Testis (tissue), 3 donors: ENCODE data around the gene CTU1. TPM values are rescaled to one million over a fixed set of nuclear protein-coding genes. Genes with fewer than 3 reads are reported as not detected.

Source experiments
- DNase-seq: peaks from one replicate; pipeline ENCODE4 v3.0.0-alpha.2; 2019
- H3K27ac ChIP-seq, 2 donors: fragments of 200-600 bp; sonication (generic); one replicate each; pipeline ENCODE4 v1.5.1; 2019
- H3K27me3 ChIP-seq: fragments of 200-600 bp; sonication (generic); one replicate; pipeline ENCODE4 v1.5.1; 2019
- H3K36me3 ChIP-seq: fragments of 200-600 bp; sonication (generic); one replicate; pipeline ENCODE4 v1.5.1; 2017; ENCODE audit warnings: low read depth; ENCODE audit errors: missing control alignments
- H3K4me1 ChIP-seq: fragments of 200-600 bp; sonication (generic); one replicate; pipeline ENCODE4 v1.5.1; 2019
- H3K4me3 ChIP-seq, 2 donors: fragments of 200-600 bp; sonication (generic); one replicate each; pipeline ENCODE4 v1.5.1; 2017 to 2019
- H3K9me3 ChIP-seq: fragments of 200-600 bp; sonication (generic); one replicate; pipeline ENCODE4 v1.5.1; 2017
- POLR2A ChIP-seq: fragments of 450-650 bp; IDR thresholded peaks from one replicate; pipeline ENCODE4 v1.6.1; 2017; ENCODE audit warnings: antibody characterized with exemption, mild to moderate bottlenecking, moderate library complexity
- WGBS, 2 donors: methylation state at CpG; one replicate each; pipeline ENCODE4 v1.1.5; 2018; 5-methylcytosine and 5-hydroxymethylcytosine counted together
- intact Hi-C: fragments of 100-400 bp; cut with DNase I; formaldehyde crosslinking; loops from one replicate; pipeline ENCODE4 v1.15.1; 2023; ENCODE audit warnings: low total_unique reads
- polyA plus RNA-seq: library from polyadenylated mRNA; stranded (reverse); fragments of 350-450 nt; fragmentation: Illumina TruSeq; extraction: RNeasy Lipid Tissue Mini Kit (QIAGEN cat#74804); gene quantifications from one replicate; pipeline ENCODE4 v1.2.3, GENCODE V29; 2014; ENCODE audit warnings: low read depth, low replicate concordance; ENCODE audit not compliant: insufficient read depth
- total RNA-seq, 2 donors: library from RNA; depleted of rRNA; stranded (reverse); fragments of >200 nt; gene quantifications; one replicate each; pipeline ENCODE4 v1.2.3, GENCODE V29; 2016
- TF ChIP-seq, protein P1 (sequence below), 3 experiments: fragments of 450-650 bp in 2 of 3; fragments of 200-600 bp in 1 of 3; sonication (generic) in 1 of 3; IDR thresholded peaks; one replicate each; pipeline ENCODE4 v1.5.1; 2016 to 2019; ENCODE audit warnings: antibody characterized with exemption in 3 of 3, mild to moderate bottlenecking in 2 of 3, moderate library complexity in 1 of 3

CTU1 gene
- total and polyA plus RNA-seq, 3 donors from 2014 or later: 2.0 to 23.5 (median 17.6) TPM

DNA sequence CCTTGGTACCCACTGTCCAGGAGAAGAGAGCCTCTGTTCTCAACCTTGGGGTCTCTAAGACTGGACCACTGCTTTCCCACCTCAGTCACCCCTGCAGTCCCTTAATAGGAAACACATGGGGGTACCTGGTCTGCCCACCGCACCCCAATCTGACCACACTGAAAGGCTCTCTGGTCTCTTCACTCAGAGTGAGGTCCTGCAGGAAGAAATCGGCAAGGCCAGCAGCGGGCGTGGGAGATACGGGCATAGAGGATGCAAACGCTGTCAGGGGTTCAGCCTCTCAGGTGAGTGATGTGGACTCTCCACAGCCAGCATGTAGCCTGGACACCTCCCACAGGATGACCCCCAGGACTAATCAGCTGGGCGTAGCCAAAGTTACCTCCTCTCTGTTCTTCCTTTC, 20.0 kb upstream of the CTU1 start:
- H3K27me3 ChIP-seq: no peaks in the 10 kb centered on the region
- H3K4me3 ChIP-seq: no peak overlapping the region
- intact Hi-C loops: no loop called here
- H3K4me1 ChIP-seq: peaks cover 57% of the 10 kb centered on the region
- TF ChIP-seq, protein P1, sequence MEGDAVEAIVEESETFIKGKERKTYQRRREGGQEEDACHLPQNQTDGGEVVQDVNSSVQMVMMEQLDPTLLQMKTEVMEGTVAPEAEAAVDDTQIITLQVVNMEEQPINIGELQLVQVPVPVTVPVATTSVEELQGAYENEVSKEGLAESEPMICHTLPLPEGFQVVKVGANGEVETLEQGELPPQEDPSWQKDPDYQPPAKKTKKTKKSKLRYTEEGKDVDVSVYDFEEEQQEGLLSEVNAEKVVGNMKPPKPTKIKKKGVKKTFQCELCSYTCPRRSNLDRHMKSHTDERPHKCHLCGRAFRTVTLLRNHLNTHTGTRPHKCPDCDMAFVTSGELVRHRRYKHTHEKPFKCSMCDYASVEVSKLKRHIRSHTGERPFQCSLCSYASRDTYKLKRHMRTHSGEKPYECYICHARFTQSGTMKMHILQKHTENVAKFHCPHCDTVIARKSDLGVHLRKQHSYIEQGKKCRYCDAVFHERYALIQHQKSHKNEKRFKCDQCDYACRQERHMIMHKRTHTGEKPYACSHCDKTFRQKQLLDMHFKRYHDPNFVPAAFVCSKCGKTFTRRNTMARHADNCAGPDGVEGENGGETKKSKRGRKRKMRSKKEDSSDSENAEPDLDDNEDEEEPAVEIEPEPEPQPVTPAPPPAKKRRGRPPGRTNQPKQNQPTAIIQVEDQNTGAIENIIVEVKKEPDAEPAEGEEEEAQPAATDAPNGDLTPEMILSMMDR (IDR thresholded peaks at IDR 0.05): no peak
- TF ChIP-seq POLR2A: no peak
- no peaks in the 10 kb centered on the region for H3K9me3 ChIP-seq
- 71 to 76% methylated on average over 7 of the region's 7 CpGs for WGBS, 2 donors
- H3K36me3 ChIP-seq: no peaks in the 10 kb centered on the region
- no peak for DNase-seq
- peak overlapping the region; percentile 50 to 69 for H3K27ac ChIP-seq

DNA sequence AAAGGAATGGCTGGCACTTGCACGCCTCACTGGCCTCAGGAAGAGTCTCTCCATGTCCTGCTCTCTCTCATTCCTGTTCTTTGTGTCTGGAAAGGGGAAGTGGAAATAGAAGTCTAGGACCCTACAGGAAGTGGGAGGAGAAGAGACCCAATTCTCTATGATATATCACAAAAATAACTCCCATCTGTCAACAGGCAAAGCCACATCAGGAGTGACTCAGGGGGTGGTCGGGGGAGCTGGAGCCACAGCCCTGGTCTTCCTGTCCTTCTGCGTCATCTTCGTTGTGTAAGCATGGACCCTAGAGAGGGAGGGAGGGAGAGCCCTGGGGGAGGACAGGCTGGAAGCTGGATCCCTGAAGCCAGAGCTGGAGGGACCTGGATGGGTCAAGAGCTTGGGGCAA, 19.5 kb upstream of the CTU1 start:
- TF ChIP-seq, protein P1 (IDR thresholded peaks at IDR 0.05): no peak
- TF ChIP-seq POLR2A: no peak
- Histone ChIP-seq H3K36me3 (no peaks in the 10 kb centered on the region), H3K9me3 (no peaks in the 10 kb centered on the region), H3K4me3 (no peak overlapping the region), H3K27ac (peak overlapping the region in 1 of 2 donors; percentile 69), H3K4me1 (peaks cover 58% of the 10 kb centered on the region), H3K27me3 (no peaks in the 10 kb centered on the region)
- DNase-seq: no peak
- intact Hi-C loops: no loop called here
- WGBS, 2 donors: 87 to 88% methylated on average over 4 of the region's 4 CpGs

DNA sequence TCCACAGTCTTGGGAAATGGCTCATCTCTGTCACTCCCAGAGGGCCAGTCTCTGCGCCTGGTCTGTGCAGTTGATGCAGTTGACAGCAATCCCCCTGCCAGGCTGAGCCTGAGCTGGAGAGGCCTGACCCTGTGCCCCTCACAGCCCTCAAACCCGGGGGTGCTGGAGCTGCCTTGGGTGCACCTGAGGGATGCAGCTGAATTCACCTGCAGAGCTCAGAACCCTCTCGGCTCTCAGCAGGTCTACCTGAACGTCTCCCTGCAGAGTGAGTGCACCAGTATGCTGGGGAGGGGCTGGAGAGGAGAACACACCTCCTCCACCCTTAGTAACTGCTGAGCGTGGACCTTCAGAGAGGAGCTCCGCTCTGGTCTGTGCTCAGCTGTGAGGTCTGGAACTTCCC, 18.8 kb upstream of the CTU1 start:
- Histone ChIP-seq H3K4me1 (peaks cover 56% of the 10 kb centered on the region), H3K27ac (peak overlapping the region in 1 of 2 donors; percentile 84), H3K4me3 (no peak overlapping the region), H3K36me3 (no peaks in the 10 kb centered on the region), H3K27me3 (no peaks in the 10 kb centered on the region), H3K9me3 (no peaks in the 10 kb centered on the region)
- 84 to 95% methylated on average over 5 to 6 of the region's 6 CpGs for WGBS, 2 donors
- intact Hi-C loops: no loop called here
- TF ChIP-seq, protein P1 (IDR thresholded peaks at IDR 0.05): no peak
- no peak for TF ChIP-seq POLR2A
- DNase-seq: no peak

DNA sequence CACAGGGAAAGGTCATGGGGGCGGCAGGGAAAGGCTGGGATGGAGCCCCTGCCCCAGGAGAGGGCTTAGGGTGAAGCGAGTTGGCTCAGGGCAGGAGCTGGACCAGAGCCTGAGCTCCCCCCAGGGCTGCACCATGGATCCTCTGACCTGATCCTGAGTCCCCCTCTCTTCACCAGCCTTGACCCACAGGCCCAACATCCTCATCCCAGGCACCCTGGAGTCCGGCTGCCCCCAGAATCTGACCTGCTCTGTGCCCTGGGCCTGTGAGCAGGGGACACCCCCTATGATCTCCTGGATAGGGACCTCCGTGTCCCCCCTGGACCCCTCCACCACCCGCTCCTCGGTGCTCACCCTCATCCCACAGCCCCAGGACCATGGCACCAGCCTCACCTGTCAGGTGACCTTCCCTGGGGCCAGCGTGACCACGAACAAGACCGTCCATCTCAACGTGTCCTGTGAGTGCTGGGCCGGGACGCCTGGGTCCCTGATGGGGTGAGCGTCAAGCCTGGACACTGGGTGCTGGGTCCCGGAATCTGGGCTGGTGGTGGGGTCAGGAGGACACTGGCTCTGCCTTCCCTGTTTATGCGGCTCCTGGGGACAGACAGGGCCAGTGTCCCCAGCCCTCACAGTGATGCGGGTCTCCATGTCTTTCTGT, 17.3 kb upstream of the CTU1 start:
- WGBS, 2 donors: 91 to 94% methylated on average over 8 to 16 of the region's 16 CpGs

More for the DNA sequence above, 17.3 kb upstream of the CTU1 start:
- DNase-seq: no peak
- intact Hi-C loops: no loop called here
- Histone ChIP-seq H3K4me1 (peaks cover 50% of the 10 kb centered on the region), H3K36me3 (no peaks in the 10 kb centered on the region), H3K27ac (peak overlapping the region; percentile 55 to 84), H3K9me3 (no peaks in the 10 kb centered on the region), H3K4me3 (peak overlapping the region in 1 of 2 donors; percentile 20), H3K27me3 (no peaks in the 10 kb centered on the region)
- TF ChIP-seq POLR2A: no peak
- TF ChIP-seq, protein P1 (IDR thresholded peaks at IDR 0.05): no peak
